IMR-90 (cell line): ENCODE data around the gene PPARD. TPM values are rescaled to one million over a fixed set of nuclear protein-coding genes. Genes with fewer than 3 reads are reported as not detected.
A peak's percentile ranks its signal among the peaks of the same experiment; 100 is the strongest.

ENCODE experiments used
- ATAC-seq: fragments of 200-7000 bp; cut with Tn5 transposase; 2 replicates; pipeline ENCODE4 v1.9.1; 2020; ENCODE audit warnings: low read depth, mild to moderate bottlenecking, moderate library complexity
- BruUV-seq: library from RNA; stranded (reverse); fragments of 400-500 nt; replicated peaks from 2 replicates; lab custom pipeline; 2021; lab: Mats Ljungman, UMichigan
- CTCF ChIA-PET: fragments of 300-600 bp; formaldehyde crosslinking; extraction: SDS; loops from one replicate; lab custom pipeline; 2021; ENCODE audit warnings: antibody characterized with exemption; lab: Yijun Ruan, JAX
- POLR2A ChIA-PET: fragments of 300-600 bp; sonication (Branson Sonifier 250); formaldehyde crosslinking; loops from one replicate; lab custom pipeline; 2022; ENCODE audit warnings: antibody characterized with exemption; ENCODE audit not compliant: unreplicated experiment; lab: Charles Lee
- DNase-seq: peaks from one replicate; pipeline ENCODE4 v3.0.0; 2013
- H2AFZ ChIP-seq: replicated peaks from 2 replicates; pipeline ENCODE3; 2013; ENCODE audit warnings: low read length, mild to moderate bottlenecking; ENCODE audit not compliant: poor library complexity
- H2AK5ac ChIP-seq: 2 replicates; pipeline ENCODE4 v1.6.1; 2013; ENCODE audit warnings: low read depth, low read length, inconsistent platforms
- H2AK9ac ChIP-seq: replicated peaks from 2 replicates; pipeline ENCODE3; 2013; ENCODE audit warnings: mild to moderate bottlenecking, low read depth, low read length, moderate library complexity; ENCODE audit not compliant: poor library complexity
- H2BK120ac ChIP-seq: 2 replicates; pipeline ENCODE4 v1.6.1; 2013; ENCODE audit warnings: low read depth, low read length, inconsistent platforms
- H2BK15ac ChIP-seq: 3 replicates; pipeline ENCODE4 v1.6.1; 2013; ENCODE audit warnings: low read depth, low read length, inconsistent platforms
- H2BK20ac ChIP-seq: 2 replicates; pipeline ENCODE4 v1.6.1; 2013; ENCODE audit warnings: low read depth, mild to moderate bottlenecking, inconsistent platforms, low read length, moderate library complexity
- H2BK5ac ChIP-seq: 2 replicates; pipeline ENCODE4 v1.6.1; 2013; ENCODE audit warnings: mild to moderate bottlenecking, low read depth, low read length, inconsistent platforms; ENCODE audit not compliant: poor library complexity, severe bottlenecking
- H3K14ac ChIP-seq: replicated peaks from 2 replicates; pipeline ENCODE4 v1.6.1; 2013; ENCODE audit warnings: low read depth, low read length, inconsistent platforms
- H3K18ac ChIP-seq: 2 replicates; pipeline ENCODE4 v1.6.1; 2013; ENCODE audit warnings: low read depth, low read length, control low read depth
- H3K23ac ChIP-seq: 2 replicates; pipeline ENCODE4 v1.6.1; 2013; ENCODE audit warnings: low read depth, low read length, inconsistent platforms
- H3K27ac ChIP-seq: 2 replicates; pipeline ENCODE4 v1.5.1; 2013; ENCODE audit warnings: mild to moderate bottlenecking, control low read depth, low read length; ENCODE audit not compliant: insufficient read depth
- H3K27me3 ChIP-seq: 2 replicates; pipeline ENCODE4 v1.6.1; 2013; ENCODE audit warnings: low read length; ENCODE audit not compliant: control insufficient read depth, insufficient read depth
- H3K36me3 ChIP-seq: 2 replicates; pipeline ENCODE4 v1.6.1; 2013; ENCODE audit warnings: low read length, mixed read lengths; ENCODE audit not compliant: control insufficient read depth, insufficient read depth
- H3K4ac ChIP-seq: 2 replicates; pipeline ENCODE4 v1.6.1; 2013; ENCODE audit warnings: low read depth, low read length, inconsistent platforms
- H3K4me1 ChIP-seq: 2 replicates; pipeline ENCODE4 v1.6.1; 2013; ENCODE audit warnings: low read length, mixed read lengths; ENCODE audit not compliant: control insufficient read depth, insufficient read depth
- H3K4me2 ChIP-seq: 2 replicates; pipeline ENCODE4 v1.6.1; 2013; ENCODE audit warnings: low read depth, mild to moderate bottlenecking, control low read depth, low read length, moderate library complexity
- H3K4me3 ChIP-seq: 2 replicates; pipeline ENCODE4 v1.5.1; 2013; ENCODE audit warnings: low read depth, mild to moderate bottlenecking, control low read depth, low read length, moderate library complexity; ENCODE audit not compliant: insufficient read depth
- H3K56ac ChIP-seq: 2 replicates; pipeline ENCODE4 v1.6.1; 2013; ENCODE audit warnings: low read length, inconsistent platforms; ENCODE audit not compliant: insufficient read depth; ENCODE audit errors: extremely low read depth
- H3K79me1 ChIP-seq, 2 experiments: 2 replicates each; pipeline ENCODE4 v1.6.1; 2013; ENCODE audit warnings: low read length in 2 of 2, inconsistent platforms in 1 of 2, low read depth in 1 of 2
- H3K9ac ChIP-seq: 2 replicates; pipeline ENCODE4 v1.6.1; 2013; ENCODE audit warnings: low read depth, low read length, control low read depth
- H3K9me1 ChIP-seq: 2 replicates; pipeline ENCODE4 v1.6.1; 2013; ENCODE audit warnings: low read length, inconsistent platforms; ENCODE audit not compliant: insufficient read depth
- H3K9me3 ChIP-seq: 2 replicates; pipeline ENCODE4 v1.6.1; 2013; ENCODE audit warnings: low read length; ENCODE audit not compliant: control insufficient read depth, insufficient read depth
- H4K20me1 ChIP-seq: 2 replicates; pipeline ENCODE4 v1.6.1; 2013; ENCODE audit warnings: low read length, inconsistent platforms; ENCODE audit not compliant: insufficient read depth
- H4K5ac ChIP-seq: 2 replicates; pipeline ENCODE4 v1.6.1; 2013; ENCODE audit warnings: mild to moderate bottlenecking, low read depth, low read length, control low read depth
- H4K8ac ChIP-seq, 2 experiments: 2 replicates each; pipeline ENCODE4 v1.6.1; 2013; ENCODE audit warnings: low read depth in 2 of 2, low read length in 2 of 2, control low read depth in 1 of 2, inconsistent platforms in 1 of 2
- H4K91ac ChIP-seq: 2 replicates; pipeline ENCODE4 v1.6.1; 2013; ENCODE audit warnings: low read depth, low read length, inconsistent platforms; ENCODE audit not compliant: insufficient read depth
- BHLHE40 ChIP-seq: fragments of 150-350 bp; IDR thresholded peaks from 2 replicates; pipeline ENCODE4 v1.6.1; 2016; ENCODE audit warnings: mild to moderate bottlenecking, low read depth, low read length
- CEBPB ChIP-seq: IDR thresholded peaks from 2 replicates; pipeline ENCODE4 v1.6.1; 2012; ENCODE audit warnings: low read depth, low read length, improper control_type of control experiment
- CHD1 ChIP-seq: IDR thresholded peaks from 2 replicates; pipeline ENCODE4 v1.6.1; 2012; ENCODE audit warnings: low read depth, low read length, improper control_type of control experiment
- ELK1 ChIP-seq: fragments of 150-350 bp; IDR thresholded peaks from 2 replicates; pipeline ENCODE4 v1.6.1; 2016; ENCODE audit warnings: low read depth, mild to moderate bottlenecking, low read length, moderate library complexity, borderline replicate concordance
- MAFK ChIP-seq: IDR thresholded peaks from 2 replicates; pipeline ENCODE4 v1.6.1; 2012; ENCODE audit warnings: low read depth, low read length, improper control_type of control experiment
- MAZ ChIP-seq: IDR thresholded peaks from 2 replicates; pipeline ENCODE4 v1.6.1; 2012; ENCODE audit warnings: low read depth, mild to moderate bottlenecking, low read length, improper control_type of control experiment, moderate library complexity, borderline replicate concordance
- MXI1 ChIP-seq: IDR thresholded peaks from 2 replicates; pipeline ENCODE4 v1.6.1; 2012; ENCODE audit warnings: low read depth, mild to moderate bottlenecking, low read length, moderate library complexity, borderline replicate concordance
- NFE2L2 ChIP-seq: fragments of 150-350 bp; IDR thresholded peaks from 2 replicates; pipeline ENCODE4 v1.6.1; 2016; ENCODE audit warnings: low read depth, mild to moderate bottlenecking, low read length
- RAD21 ChIP-seq: IDR thresholded peaks from 2 replicates; pipeline ENCODE4 v1.6.1; 2012; ENCODE audit warnings: low read length, improper control_type of control experiment
- RCOR1 ChIP-seq: IDR thresholded peaks from 2 replicates; pipeline ENCODE4 v1.6.1; 2012; ENCODE audit warnings: mild to moderate bottlenecking, low read length, improper control_type of control experiment; ENCODE audit not compliant: insufficient replicate concordance
- RFX5 ChIP-seq: IDR thresholded peaks from 2 replicates; pipeline ENCODE4 v1.8.0; 2012; ENCODE audit warnings: low read depth, mild to moderate bottlenecking, low read length, moderate library complexity
- SMC3 ChIP-seq: fragments of 150-350 bp; IDR thresholded peaks from 2 replicates; pipeline ENCODE4 v1.6.1; 2016; ENCODE audit warnings: low read depth, mild to moderate bottlenecking, antibody characterized with exemption, low read length, moderate library complexity
- USF2 ChIP-seq: fragments of 150-350 bp; IDR thresholded peaks from 2 replicates; pipeline ENCODE4 v1.6.1; 2017; ENCODE audit warnings: mild to moderate bottlenecking, antibody characterized with exemption, low read length, low read depth
- WGBS, 2 experiments: methylation state at CpG; one replicate each; pipeline versions ENCODE4 v1.1.5 to v1.1.7; 2013; ENCODE audit warnings: missing lambda C conversion rate in 2 of 2; ENCODE audit not compliant: insufficient read length in 1 of 2; ENCODE audit errors: extremely low coverage in 2 of 2; 5-methylcytosine and 5-hydroxymethylcytosine counted together
- dilution Hi-C: fragments of 300-500 bp; cut with HindIII; formaldehyde crosslinking; loops from one replicate; pipeline ENCODE4 v1.14.3; 2018; ENCODE audit warnings: low sequenced_read_pairs; ENCODE audit not compliant: unreplicated experiment
- in situ Hi-C: fragments of 300-500 bp; cut with MboI; formaldehyde crosslinking; loops from 3 replicates; pipeline ENCODE4 v1.14.3; 2019; ENCODE audit warnings: low sequenced_read_pairs, inconsistent platforms, mixed read lengths
- intact Hi-C: fragments of 100-400 bp; cut with micrococcal nuclease; formaldehyde crosslinking; loops from 2 replicates; pipeline ENCODE4 v1.10.0; 2022
- polyA plus RNA-seq, 3 experiments: library from polyadenylated mRNA; depleted of rRNA; stranded (reverse); fragments of >200 nt; gene quantifications; 2 replicates each; pipeline ENCODE4 v1.2.3, GENCODE V29; 2012; ENCODE audit warnings: low replicate concordance in 1 of 3
- total RNA-seq: library from RNA; depleted of rRNA; stranded (reverse); fragments of >200 nt; gene quantifications from 2 replicates; pipeline ENCODE4 v1.2.3, GENCODE V29; 2012

Gene PPARD
- total and polyA plus RNA-seq, 2 of the 4 experiments (the other 2 are of a cell fraction): 10.4 to 69.0 TPM

- Histone ChIP-seq H2AFZ (no peak overlapping the region), H4K5ac (no peak overlapping the region), H2AK5ac (peak overlapping the region; percentile 73; the same call in 1 of the 2 replicates), H4K91ac (no peak overlapping the region), H4K20me1 (no peaks in the 10 kb centered on the region), H3K27me3 (no peaks in the 10 kb centered on the region), H3K4me2 (no peak overlapping the region), H3K14ac (no peak overlapping the region), H2BK120ac (peak overlapping the region; percentile 1; the same call in 1 of the 2 replicates), H4K8ac (no peak overlapping the region; a peak in 1 of 4 replicates), H3K36me3 (no peaks in the 10 kb centered on the region), H3K9ac (no peak overlapping the region), H3K23ac (no peak overlapping the region), H2BK5ac (no peak overlapping the region), H3K4me1 (no peaks in the 10 kb centered on the region), H2BK15ac (no peak overlapping the region), H3K4me3 (no peak overlapping the region), H3K9me1 (no peaks in the 10 kb centered on the region), H3K4ac (no peak overlapping the region), H3K27ac (no peak overlapping the region), H3K9me3 (no peaks in the 10 kb centered on the region), H3K79me1 (no peaks in the 10 kb centered on the region), H2BK20ac (peak overlapping the region; percentile 42; the same call in 1 of the 2 replicates), H3K56ac (no peak overlapping the region), H2AK9ac (no peak overlapping the region), H3K18ac (no peak overlapping the region)
- ChIA-PET CTCF (no interaction called here), POLR2A (no interaction called here)
- ATAC-seq (no peak), DNase-seq (peak; percentile 42)
- dilution Hi-C loops (no loop called here), in situ Hi-C loops (no loop called here), intact Hi-C loops (no loop called here)
- WGBS, 2 experiments: 91% methylated on average over 6 of the region's 7 CpGs; no CpG with 5 or more reads in 1 of the 2 experiments
- no peak for TF ChIP-seq CEBPB
- TF ChIP-seq MXI1: no peak
- TF ChIP-seq BHLHE40: no peak
- TF ChIP-seq MAFK: no peak
- TF ChIP-seq USF2: no peak
- no peak for TF ChIP-seq ELK1
- TF ChIP-seq CHD1: no peak
- TF ChIP-seq NFE2L2: no peak
- no peak for TF ChIP-seq RAD21
- no peak for TF ChIP-seq RCOR1
- TF ChIP-seq MAZ: no peak
- TF ChIP-seq RFX5: no peak
- TF ChIP-seq SMC3: no peak
- BruUV-seq: no TSS peak
Observed at GRCh38 chr6:35445691-35446090, 103.3 kb downstream of the PPARD start.
